K562 (cell line): ENCODE measurements around the gene OSBPL7. TPM values are rescaled to one million over a fixed set of nuclear protein-coding genes. Genes with fewer than 3 reads are reported as not detected.

Experiments
- ARID1B ChIP-seq: fragments of 450-650 bp; IDR thresholded peaks from 2 replicates; pipeline ENCODE4 v1.6.1; 2016; ENCODE audit warnings: antibody characterized with exemption, mild to moderate bottlenecking, inconsistent platforms
- L3MBTL2 ChIP-seq: fragments of 450-650 bp; IDR thresholded peaks from 2 replicates; pipeline ENCODE4 v1.6.1; 2016; ENCODE audit warnings: mild to moderate bottlenecking, moderate library complexity
- MTA3 ChIP-seq: fragments of 450-650 bp; formaldehyde crosslinking; IDR thresholded peaks from 2 replicates; pipeline ENCODE4 v1.6.1; 2017; ENCODE audit warnings: mild to moderate bottlenecking, borderline replicate concordance
- SIX5 ChIP-seq, 2 experiments: IDR thresholded peaks; 2 replicates each; pipeline ENCODE4 v1.6.1; 2011; ENCODE audit warnings: low read length in 2 of 2, borderline replicate concordance in 1 of 2, low read depth in 1 of 2, mild to moderate bottlenecking in 1 of 2, moderate library complexity in 1 of 2; ENCODE audit not compliant: insufficient read depth in 1 of 2
- ZC3H8 ChIP-seq: fragments of 450-650 bp; IDR thresholded peaks from 2 replicates; pipeline ENCODE4 v1.6.1; 2017
- ZNF766 ChIP-seq: fragments of 200-800 bp; sonication (Bioruptor generic); conservative IDR thresholded peaks from 2 replicates; pipeline ENCODE4 v1.6.1; 2016; ENCODE audit warnings: missing genetic modification characterization, missing compliant biosample characterization
- polyA plus RNA-seq, 8 experiments: library from polyadenylated mRNA; depleted of rRNA in 4 of 8; stranded (reverse) in 5 of 8; unstranded in 3 of 8; fragments of >200 nt; fragmentation: Nextera tagmentation in 2 of 8; fragmentation: Illumina TruSeq in 1 of 8; extraction: Ambion mirVana in 2 of 8; extraction: Trizol in 1 of 8; gene quantifications; 2 replicates each; pipeline versions ENCODE4 v1.2.1 to v1.2.3, GENCODE V29; 2011 to 2014; ENCODE audit warnings: inconsistent platforms in 1 of 8, missing spikeins in 1 of 8
- total RNA-seq, 7 experiments: library from RNA; depleted of rRNA in 6 of 7; stranded (reverse); fragments of >200 nt in 6 of 7; fragmentation: Illumina TruSeq in 2 of 7; extraction: Trizol in 2 of 7; gene quantifications; 2 replicates each; pipeline versions ENCODE4 v1.2.1 to v1.2.3, GENCODE V29; 2011 to 2021; ENCODE audit warnings: low replicate concordance in 1 of 7
- TF ChIP-seq, protein P1 (sequence below), 2 experiments: fragments of 450-650 bp; conservative IDR thresholded peaks; 2 replicates each; pipeline ENCODE4 v1.6.1; 2017; ENCODE audit warnings: mild to moderate bottlenecking in 2 of 2, moderate library complexity in 2 of 2
- TF ChIP-seq, protein P2 (sequence below): fragments of 450-650 bp; formaldehyde crosslinking; IDR thresholded peaks from 2 replicates; pipeline ENCODE4 v1.4.0; 2022; ENCODE audit warnings: missing genetic modification characterization
- TF ChIP-seq, protein P3 (sequence below): sonication (generic); IDR thresholded peaks from 2 replicates; pipeline ENCODE4 v1.6.1; 2016
- TF ChIP-seq, protein P4 (sequence below): fragments of 200-800 bp; sonication (Bioruptor generic); IDR thresholded peaks from 2 replicates; pipeline ENCODE4 v1.6.1; 2016; ENCODE audit warnings: missing genetic modification characterization, missing compliant biosample characterization
- TF ChIP-seq, protein P5 (sequence below): sonication (generic); formaldehyde crosslinking; IDR thresholded peaks from 2 replicates; pipeline ENCODE4 v1.5.0; 2020; ENCODE audit warnings: missing genetic modification reagents

OSBPL7 gene
- total and polyA plus RNA-seq, 9 of the 15 experiments (the other 6 are each of a cell fraction or from before 2014, with no cell fraction given): 0.32 to 11.9 (median 5.8) TPM

DNA sequence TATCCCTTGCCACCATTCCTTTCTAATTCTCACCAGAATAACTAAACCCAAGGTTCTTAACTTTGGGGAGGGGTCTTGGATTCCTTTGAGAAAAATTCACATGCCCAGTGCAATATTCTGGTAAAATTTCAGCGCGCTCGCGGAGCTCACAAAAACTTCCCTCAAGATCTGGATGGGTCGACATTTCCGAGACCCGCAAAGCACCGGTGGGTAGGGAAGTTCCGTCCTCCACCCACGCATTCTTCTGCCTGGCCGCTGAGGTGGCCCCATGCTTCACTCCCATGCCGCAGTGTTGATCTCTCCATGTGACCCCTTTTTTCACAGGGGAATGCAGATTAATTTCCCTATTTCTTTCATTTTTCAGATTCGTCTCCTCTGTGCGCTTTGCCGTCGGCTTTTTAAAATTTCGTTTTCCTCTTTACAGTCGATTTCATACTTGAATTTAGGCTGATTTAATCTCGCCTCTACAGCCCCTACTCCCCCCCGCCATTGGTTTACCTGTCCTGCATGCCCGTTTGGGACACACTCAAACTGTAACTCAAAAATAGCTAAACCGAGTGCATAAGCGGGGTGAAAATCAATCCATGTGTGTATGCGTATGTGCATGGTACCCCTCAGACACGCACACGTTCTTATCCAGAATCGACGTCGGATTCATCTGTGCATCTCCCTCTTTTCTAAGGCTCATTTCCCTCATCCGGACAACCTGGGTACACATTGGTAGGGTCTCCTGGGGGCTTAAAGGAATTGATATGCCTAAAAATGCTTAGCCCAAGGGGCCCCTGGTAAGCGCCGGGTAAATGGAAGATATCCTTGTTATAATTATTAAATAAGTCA lies 30.7 kb upstream of the OSBPL7 start (continued):
- TF ChIP-seq, protein P1, sequence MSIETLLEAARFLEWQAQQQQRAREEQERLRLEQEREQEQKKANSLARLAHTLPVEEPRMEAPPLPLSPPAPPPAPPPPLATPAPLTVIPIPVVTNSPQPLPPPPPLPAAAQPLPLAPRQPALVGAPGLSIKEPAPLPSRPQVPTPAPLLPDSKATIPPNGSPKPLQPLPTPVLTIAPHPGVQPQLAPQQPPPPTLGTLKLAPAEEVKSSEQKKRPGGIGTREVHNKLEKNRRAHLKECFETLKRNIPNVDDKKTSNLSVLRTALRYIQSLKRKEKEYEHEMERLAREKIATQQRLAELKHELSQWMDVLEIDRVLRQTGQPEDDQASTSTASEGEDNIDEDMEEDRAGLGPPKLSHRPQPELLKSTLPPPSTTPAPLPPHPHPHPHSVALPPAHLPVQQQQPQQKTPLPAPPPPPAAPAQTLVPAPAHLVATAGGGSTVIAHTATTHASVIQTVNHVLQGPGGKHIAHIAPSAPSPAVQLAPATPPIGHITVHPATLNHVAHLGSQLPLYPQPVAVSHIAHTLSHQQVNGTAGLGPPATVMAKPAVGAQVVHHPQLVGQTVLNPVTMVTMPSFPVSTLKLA (conservative IDR thresholded peaks at IDR 0.05): peak in 1 of 2 experiments; percentile 76; a peak in 3 of 4 replicates
- TF ChIP-seq, protein P2, sequence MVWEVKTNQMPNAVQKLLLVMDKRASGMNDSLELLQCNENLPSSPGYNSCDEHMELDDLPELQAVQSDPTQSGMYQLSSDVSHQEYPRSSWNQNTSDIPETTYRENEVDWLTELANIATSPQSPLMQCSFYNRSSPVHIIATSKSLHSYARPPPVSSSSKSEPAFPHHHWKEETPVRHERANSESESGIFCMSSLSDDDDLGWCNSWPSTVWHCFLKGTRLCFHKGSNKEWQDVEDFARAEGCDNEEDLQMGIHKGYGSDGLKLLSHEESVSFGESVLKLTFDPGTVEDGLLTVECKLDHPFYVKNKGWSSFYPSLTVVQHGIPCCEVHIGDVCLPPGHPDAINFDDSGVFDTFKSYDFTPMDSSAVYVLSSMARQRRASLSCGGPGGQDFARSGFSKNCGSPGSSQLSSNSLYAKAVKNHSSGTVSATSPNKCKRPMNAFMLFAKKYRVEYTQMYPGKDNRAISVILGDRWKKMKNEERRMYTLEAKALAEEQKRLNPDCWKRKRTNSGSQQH: no peak
- no peak for TF ChIP-seq SIX5 (IDR thresholded peaks at IDR 0.05; ENCODE audit: borderline replicate concordance in 1 of 2, insufficient read depth in 1 of 2, low read depth in 1 of 2, low read length in 2 of 2)
- TF ChIP-seq, protein P3, sequence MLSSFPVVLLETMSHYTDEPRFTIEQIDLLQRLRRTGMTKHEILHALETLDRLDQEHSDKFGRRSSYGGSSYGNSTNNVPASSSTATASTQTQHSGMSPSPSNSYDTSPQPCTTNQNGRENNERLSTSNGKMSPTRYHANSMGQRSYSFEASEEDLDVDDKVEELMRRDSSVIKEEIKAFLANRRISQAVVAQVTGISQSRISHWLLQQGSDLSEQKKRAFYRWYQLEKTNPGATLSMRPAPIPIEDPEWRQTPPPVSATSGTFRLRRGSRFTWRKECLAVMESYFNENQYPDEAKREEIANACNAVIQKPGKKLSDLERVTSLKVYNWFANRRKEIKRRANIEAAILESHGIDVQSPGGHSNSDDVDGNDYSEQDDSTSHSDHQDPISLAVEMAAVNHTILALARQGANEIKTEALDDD: no peak
- TF ChIP-seq, protein P4, sequence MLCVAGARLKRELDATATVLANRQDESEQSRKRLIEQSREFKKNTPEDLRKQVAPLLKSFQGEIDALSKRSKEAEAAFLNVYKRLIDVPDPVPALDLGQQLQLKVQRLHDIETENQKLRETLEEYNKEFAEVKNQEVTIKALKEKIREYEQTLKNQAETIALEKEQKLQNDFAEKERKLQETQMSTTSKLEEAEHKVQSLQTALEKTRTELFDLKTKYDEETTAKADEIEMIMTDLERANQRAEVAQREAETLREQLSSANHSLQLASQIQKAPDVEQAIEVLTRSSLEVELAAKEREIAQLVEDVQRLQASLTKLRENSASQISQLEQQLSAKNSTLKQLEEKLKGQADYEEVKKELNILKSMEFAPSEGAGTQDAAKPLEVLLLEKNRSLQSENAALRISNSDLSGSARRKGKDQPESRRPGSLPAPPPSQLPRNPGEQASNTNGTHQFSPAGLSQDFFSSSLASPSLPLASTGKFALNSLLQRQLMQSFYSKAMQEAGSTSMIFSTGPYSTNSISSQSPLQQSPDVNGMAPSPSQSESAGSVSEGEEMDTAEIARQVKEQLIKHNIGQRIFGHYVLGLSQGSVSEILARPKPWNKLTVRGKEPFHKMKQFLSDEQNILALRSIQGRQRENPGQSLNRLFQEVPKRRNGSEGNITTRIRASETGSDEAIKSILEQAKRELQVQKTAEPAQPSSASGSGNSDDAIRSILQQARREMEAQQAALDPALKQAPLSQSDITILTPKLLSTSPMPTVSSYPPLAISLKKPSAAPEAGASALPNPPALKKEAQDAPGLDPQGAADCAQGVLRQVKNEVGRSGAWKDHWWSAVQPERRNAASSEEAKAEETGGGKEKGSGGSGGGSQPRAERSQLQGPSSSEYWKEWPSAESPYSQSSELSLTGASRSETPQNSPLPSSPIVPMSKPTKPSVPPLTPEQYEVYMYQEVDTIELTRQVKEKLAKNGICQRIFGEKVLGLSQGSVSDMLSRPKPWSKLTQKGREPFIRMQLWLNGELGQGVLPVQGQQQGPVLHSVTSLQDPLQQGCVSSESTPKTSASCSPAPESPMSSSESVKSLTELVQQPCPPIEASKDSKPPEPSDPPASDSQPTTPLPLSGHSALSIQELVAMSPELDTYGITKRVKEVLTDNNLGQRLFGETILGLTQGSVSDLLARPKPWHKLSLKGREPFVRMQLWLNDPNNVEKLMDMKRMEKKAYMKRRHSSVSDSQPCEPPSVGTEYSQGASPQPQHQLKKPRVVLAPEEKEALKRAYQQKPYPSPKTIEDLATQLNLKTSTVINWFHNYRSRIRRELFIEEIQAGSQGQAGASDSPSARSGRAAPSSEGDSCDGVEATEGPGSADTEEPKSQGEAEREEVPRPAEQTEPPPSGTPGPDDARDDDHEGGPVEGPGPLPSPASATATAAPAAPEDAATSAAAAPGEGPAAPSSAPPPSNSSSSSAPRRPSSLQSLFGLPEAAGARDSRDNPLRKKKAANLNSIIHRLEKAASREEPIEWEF: no peak
- 0 out of 2 replicates have a peak, but pooled peaks have one; percentile 7 for TF ChIP-seq ARID1B
- TF ChIP-seq ZC3H8: no peak
- no peak for TF ChIP-seq ZNF766 (CRISPR knock-in tag)
- TF ChIP-seq, protein P5, sequence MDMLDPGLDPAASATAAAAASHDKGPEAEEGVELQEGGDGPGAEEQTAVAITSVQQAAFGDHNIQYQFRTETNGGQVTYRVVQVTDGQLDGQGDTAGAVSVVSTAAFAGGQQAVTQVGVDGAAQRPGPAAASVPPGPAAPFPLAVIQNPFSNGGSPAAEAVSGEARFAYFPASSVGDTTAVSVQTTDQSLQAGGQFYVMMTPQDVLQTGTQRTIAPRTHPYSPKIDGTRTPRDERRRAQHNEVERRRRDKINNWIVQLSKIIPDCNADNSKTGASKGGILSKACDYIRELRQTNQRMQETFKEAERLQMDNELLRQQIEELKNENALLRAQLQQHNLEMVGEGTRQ (CRISPR knock-in tag): 0 out of 2 replicates have a peak, but pooled peaks have one; percentile 24
- peak; percentile 31; the same call in 1 of the 2 replicates for TF ChIP-seq L3MBTL2
- TF ChIP-seq MTA3: no peak
